HepG2 (cell line): ENCODE measurements around the gene AFAP1L2.

ENCODE experiments used
- NCOA1 ChIP-seq: sonication (generic); formaldehyde crosslinking; IDR thresholded peaks from 2 replicates; pipeline ENCODE4 v1.9.0; 2021; ENCODE audit warnings: missing genetic modification reagents
- TF ChIP-seq, protein P1 (sequence below): IDR thresholded peaks from 2 replicates; pipeline ENCODE4 v1.6.1; 2016; ENCODE audit warnings: low read depth, missing genetic modification reagents, missing compliant biosample characterization

- TF ChIP-seq, protein P1, sequence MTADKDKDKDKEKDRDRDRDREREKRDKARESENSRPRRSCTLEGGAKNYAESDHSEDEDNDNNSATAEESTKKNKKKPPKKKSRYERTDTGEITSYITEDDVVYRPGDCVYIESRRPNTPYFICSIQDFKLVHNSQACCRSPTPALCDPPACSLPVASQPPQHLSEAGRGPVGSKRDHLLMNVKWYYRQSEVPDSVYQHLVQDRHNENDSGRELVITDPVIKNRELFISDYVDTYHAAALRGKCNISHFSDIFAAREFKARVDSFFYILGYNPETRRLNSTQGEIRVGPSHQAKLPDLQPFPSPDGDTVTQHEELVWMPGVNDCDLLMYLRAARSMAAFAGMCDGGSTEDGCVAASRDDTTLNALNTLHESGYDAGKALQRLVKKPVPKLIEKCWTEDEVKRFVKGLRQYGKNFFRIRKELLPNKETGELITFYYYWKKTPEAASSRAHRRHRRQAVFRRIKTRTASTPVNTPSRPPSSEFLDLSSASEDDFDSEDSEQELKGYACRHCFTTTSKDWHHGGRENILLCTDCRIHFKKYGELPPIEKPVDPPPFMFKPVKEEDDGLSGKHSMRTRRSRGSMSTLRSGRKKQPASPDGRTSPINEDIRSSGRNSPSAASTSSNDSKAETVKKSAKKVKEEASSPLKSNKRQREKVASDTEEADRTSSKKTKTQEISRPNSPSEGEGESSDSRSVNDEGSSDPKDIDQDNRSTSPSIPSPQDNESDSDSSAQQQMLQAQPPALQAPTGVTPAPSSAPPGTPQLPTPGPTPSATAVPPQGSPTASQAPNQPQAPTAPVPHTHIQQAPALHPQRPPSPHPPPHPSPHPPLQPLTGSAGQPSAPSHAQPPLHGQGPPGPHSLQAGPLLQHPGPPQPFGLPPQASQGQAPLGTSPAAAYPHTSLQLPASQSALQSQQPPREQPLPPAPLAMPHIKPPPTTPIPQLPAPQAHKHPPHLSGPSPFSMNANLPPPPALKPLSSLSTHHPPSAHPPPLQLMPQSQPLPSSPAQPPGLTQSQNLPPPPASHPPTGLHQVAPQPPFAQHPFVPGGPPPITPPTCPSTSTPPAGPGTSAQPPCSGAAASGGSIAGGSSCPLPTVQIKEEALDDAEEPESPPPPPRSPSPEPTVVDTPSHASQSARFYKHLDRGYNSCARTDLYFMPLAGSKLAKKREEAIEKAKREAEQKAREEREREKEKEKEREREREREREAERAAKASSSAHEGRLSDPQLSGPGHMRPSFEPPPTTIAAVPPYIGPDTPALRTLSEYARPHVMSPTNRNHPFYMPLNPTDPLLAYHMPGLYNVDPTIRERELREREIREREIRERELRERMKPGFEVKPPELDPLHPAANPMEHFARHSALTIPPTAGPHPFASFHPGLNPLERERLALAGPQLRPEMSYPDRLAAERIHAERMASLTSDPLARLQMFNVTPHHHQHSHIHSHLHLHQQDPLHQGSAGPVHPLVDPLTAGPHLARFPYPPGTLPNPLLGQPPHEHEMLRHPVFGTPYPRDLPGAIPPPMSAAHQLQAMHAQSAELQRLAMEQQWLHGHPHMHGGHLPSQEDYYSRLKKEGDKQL (CRISPR knock-in tag), result no peak
- TF ChIP-seq NCOA1 (CRISPR knock-in tag), result no peak
Observed at GRCh38 chr10:114384181-114384580, 20.1 kb downstream of the AFAP1L2 start.
